MM.1S (cell line): Measurements from ENCODE around the gene HS1BP3.

Experiments used
- DNase-seq: peaks from one replicate; pipeline ENCODE4 v3.0.0-alpha.2; 2015
- H2AFZ ChIP-seq: fragments of 300-600 bp; sonication (generic); 2 replicates; pipeline ENCODE4 v1.6.0; 2016; ENCODE audit warnings: antibody characterized with exemption, low read length
- H3F3A ChIP-seq: fragments of 300-600 bp; sonication (generic); 2 replicates; pipeline ENCODE4 v1.6.1; 2016; ENCODE audit warnings: mild to moderate bottlenecking, antibody characterized with exemption, low read length, moderate library complexity, mixed read lengths; ENCODE audit not compliant: insufficient read depth
- H3K27ac ChIP-seq: fragments of 300-600 bp; sonication (generic); 2 replicates; pipeline ENCODE4 v1.5.1; 2016; ENCODE audit warnings: mild to moderate bottlenecking, low read length
- H3K27me3 ChIP-seq: fragments of 300-600 bp; sonication (generic); replicated peaks from 2 replicates; pipeline ENCODE4 v1.6.0; 2016; ENCODE audit warnings: low read length; ENCODE audit not compliant: insufficient read depth
- H3K36me3 ChIP-seq: fragments of 300-600 bp; sonication (generic); replicated peaks from 2 replicates; pipeline ENCODE4 v1.6.1; 2016; ENCODE audit warnings: mild to moderate bottlenecking, low read length, mixed read lengths; ENCODE audit not compliant: insufficient read depth
- H3K4me1 ChIP-seq: fragments of 300-600 bp; sonication (generic); 2 replicates; pipeline ENCODE4 v1.6.1; 2016; ENCODE audit warnings: low read length, mixed read lengths
- H3K4me2 ChIP-seq: fragments of 300-600 bp; sonication (generic); 2 replicates; pipeline ENCODE4 v1.6.0; 2016; ENCODE audit warnings: low read depth, low read length
- H3K4me3 ChIP-seq: fragments of 300-600 bp; sonication (generic); 2 replicates; pipeline ENCODE4 v1.5.1; 2016; ENCODE audit warnings: low read length, mixed read lengths
- H3K79me2 ChIP-seq: fragments of 300-600 bp; sonication (generic); 2 replicates; pipeline ENCODE4 v1.6.1; 2016; ENCODE audit warnings: mixed run types, low read length, mixed read lengths
- H3K9ac ChIP-seq: fragments of 300-600 bp; sonication (generic); 2 replicates; pipeline ENCODE4 v1.6.1; 2016; ENCODE audit warnings: low read length, mixed read lengths
- H3K9me2 ChIP-seq: fragments of 300-600 bp; sonication (generic); replicated peaks from 2 replicates; pipeline ENCODE4 v1.6.1; 2016; ENCODE audit warnings: mild to moderate bottlenecking, low read length, mixed read lengths; ENCODE audit not compliant: insufficient read depth
- H3K9me3 ChIP-seq: fragments of 300-600 bp; sonication (generic); replicated peaks from 2 replicates; pipeline ENCODE4 v1.6.1; 2016; ENCODE audit warnings: mild to moderate bottlenecking, low read length, mixed read lengths; ENCODE audit not compliant: insufficient read depth
- H4K20me1 ChIP-seq: fragments of 300-600 bp; sonication (generic); 2 replicates; pipeline ENCODE4 v1.6.1; 2016; ENCODE audit warnings: mild to moderate bottlenecking, low read length, moderate library complexity, mixed read lengths; ENCODE audit not compliant: insufficient read depth
- EZH2 ChIP-seq: fragments of 300-600 bp; sonication (generic); optimal IDR thresholded peaks from 2 replicates; pipeline ENCODE3; 2017; ENCODE audit warnings: low read depth, mild to moderate bottlenecking, antibody characterized with exemption, low read length, mixed read lengths
- EZH2phosphoT487 ChIP-seq: fragments of 300-600 bp; sonication (generic); IDR thresholded peaks from 2 replicates; pipeline ENCODE4 v1.6.1; 2018; ENCODE audit warnings: antibody characterized with exemption, low read length
- TF ChIP-seq, protein P1 (sequence below): fragments of 300-600 bp; sonication (generic); IDR thresholded peaks from 2 replicates; pipeline ENCODE4 v1.5.1; 2016; ENCODE audit warnings: antibody characterized with exemption, low read length, mixed read lengths

HS1BP3 gene

DNA sequence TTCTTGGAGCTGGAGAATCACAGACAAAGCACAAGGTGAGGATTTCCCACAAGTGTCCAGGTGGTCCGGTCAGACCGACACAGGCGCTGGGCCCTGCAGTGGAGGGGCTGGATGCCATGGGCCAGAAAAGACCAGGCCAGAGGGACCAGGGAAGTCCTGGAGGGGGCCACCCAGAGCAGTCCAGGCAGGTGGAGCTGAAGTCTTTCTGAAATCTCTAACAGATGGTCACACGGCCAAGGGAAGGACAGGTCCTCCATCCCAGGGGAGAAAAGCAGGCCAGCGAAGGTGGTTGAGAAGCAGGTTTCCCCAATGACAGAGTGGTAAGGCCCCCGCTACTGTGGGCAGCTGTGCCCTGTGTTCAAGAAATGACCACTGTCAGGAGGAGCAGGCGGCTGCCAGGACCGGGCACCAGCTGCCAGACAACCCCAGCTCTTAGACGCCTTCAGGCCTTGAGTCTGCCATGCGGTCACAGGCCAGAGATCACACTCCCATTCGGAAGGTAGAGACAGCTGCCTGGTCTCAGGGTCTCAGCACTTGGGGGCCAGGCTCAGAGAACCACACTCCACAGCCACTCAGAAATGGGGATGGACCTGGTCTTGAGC, 25.9 kb downstream of the HS1BP3 start:
- H3K27ac ChIP-seq, result no peak overlapping the region
- TF ChIP-seq, protein P1, sequence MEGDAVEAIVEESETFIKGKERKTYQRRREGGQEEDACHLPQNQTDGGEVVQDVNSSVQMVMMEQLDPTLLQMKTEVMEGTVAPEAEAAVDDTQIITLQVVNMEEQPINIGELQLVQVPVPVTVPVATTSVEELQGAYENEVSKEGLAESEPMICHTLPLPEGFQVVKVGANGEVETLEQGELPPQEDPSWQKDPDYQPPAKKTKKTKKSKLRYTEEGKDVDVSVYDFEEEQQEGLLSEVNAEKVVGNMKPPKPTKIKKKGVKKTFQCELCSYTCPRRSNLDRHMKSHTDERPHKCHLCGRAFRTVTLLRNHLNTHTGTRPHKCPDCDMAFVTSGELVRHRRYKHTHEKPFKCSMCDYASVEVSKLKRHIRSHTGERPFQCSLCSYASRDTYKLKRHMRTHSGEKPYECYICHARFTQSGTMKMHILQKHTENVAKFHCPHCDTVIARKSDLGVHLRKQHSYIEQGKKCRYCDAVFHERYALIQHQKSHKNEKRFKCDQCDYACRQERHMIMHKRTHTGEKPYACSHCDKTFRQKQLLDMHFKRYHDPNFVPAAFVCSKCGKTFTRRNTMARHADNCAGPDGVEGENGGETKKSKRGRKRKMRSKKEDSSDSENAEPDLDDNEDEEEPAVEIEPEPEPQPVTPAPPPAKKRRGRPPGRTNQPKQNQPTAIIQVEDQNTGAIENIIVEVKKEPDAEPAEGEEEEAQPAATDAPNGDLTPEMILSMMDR, result no peak
- no peak for TF ChIP-seq EZH2phosphoT487
- TF ChIP-seq EZH2, result no peak
- no peaks in the 10 kb centered on the region for H3K79me2 ChIP-seq

DNA sequence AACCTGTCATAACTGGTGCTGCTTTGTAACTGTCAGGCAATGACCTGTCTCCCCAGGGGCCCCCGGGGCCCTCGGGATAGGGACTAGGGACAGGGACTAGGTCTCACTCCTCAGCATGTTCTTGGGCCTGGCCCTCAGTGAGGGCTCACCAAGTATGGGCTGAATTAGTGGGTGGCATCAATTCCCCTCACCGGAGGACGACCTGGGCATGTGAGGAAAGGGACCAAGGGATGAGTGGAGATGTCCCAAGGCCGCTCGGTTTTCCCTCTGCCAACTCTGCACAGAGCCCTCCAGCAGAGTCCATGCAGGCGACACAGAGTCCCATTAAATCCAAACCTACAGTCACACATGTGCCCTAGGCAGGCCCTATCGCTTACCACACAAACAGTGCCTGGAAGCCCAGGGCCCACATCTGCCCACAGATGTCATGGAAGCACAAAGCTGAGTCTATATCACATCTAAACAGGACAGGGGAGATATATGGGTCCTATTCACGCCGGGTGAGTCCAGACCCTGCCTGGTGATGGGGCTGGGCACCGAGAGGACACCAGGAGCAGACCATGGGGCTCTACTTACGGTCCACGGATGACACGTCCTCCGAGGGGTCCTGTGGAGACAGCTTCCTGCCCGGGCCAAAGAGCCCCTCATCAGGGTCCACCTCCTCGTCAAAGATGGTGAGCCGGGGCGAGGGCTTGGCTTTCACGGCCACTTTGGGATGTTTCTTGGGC, 26.6 kb downstream of the HS1BP3 start:
- H3K27me3 ChIP-seq, result no peaks in the 10 kb centered on the region
- no peak overlapping the region for H3K4me2 ChIP-seq
- H3K9ac ChIP-seq, result no peak overlapping the region
- DNase-seq, result no peak
- H3K9me3 ChIP-seq, result no peaks in the 10 kb centered on the region
- TF ChIP-seq EZH2phosphoT487 (no peak), EZH2 (no peak)
- TF ChIP-seq, protein P1, result no peak
- H3K79me2 ChIP-seq, result no peaks in the 10 kb centered on the region
- H3K4me1 ChIP-seq, result no peaks in the 10 kb centered on the region
- H3K36me3 ChIP-seq, result no peaks in the 10 kb centered on the region
- H3K27ac ChIP-seq, result no peak overlapping the region
- H4K20me1 ChIP-seq, result no peaks in the 10 kb centered on the region
- no peak overlapping the region for H3K4me3 ChIP-seq
- H3K9me2 ChIP-seq, result no peaks in the 10 kb centered on the region
- H3F3A ChIP-seq, result no peaks in the 10 kb centered on the region
- H2AFZ ChIP-seq, result no peak overlapping the region

More for the DNA sequence above, 25.9 kb downstream of the HS1BP3 start:
- H3K27me3 ChIP-seq, result no peaks in the 10 kb centered on the region
- no peak for DNase-seq
- H3K9me2 ChIP-seq, result no peaks in the 10 kb centered on the region
- no peaks in the 10 kb centered on the region for H3K36me3 ChIP-seq
- no peaks in the 10 kb centered on the region for H3K4me1 ChIP-seq
- no peak overlapping the region for H3K4me2 ChIP-seq
- H3K9me3 ChIP-seq, result no peaks in the 10 kb centered on the region
- H3K9ac ChIP-seq, result no peak overlapping the region
- no peaks in the 10 kb centered on the region for H4K20me1 ChIP-seq
- H3K4me3 ChIP-seq, result no peak overlapping the region
- H2AFZ ChIP-seq, result no peak overlapping the region
- no peaks in the 10 kb centered on the region for H3F3A ChIP-seq

GRCh38 chr2:20623741-20624155, 27.1 kb downstream of the HS1BP3 start:
- Histone ChIP-seq H3K4me2 (no peak overlapping the region), H3K9me3 (no peaks in the 10 kb centered on the region), H2AFZ (no peak overlapping the region), H4K20me1 (no peaks in the 10 kb centered on the region), H3K9ac (no peak overlapping the region), H3K4me3 (no peak overlapping the region), H3K36me3 (no peaks in the 10 kb centered on the region), H3K27ac (no peak overlapping the region), H3F3A (no peaks in the 10 kb centered on the region), H3K9me2 (no peaks in the 10 kb centered on the region), H3K27me3 (no peaks in the 10 kb centered on the region), H3K79me2 (no peaks in the 10 kb centered on the region), H3K4me1 (no peaks in the 10 kb centered on the region)
- TF ChIP-seq EZH2, result no peak
- TF ChIP-seq, protein P1, result no peak
- TF ChIP-seq EZH2phosphoT487, result no peak
- DNase-seq, result no peak
